Chondrocyte (in vitro differentiated cells): Measurements from ENCODE around the gene SLC19A2. TPM values are rescaled to one million over a fixed set of nuclear protein-coding genes. Genes with fewer than 3 reads are reported as not detected.
A peak's percentile ranks its signal among the peaks of the same experiment; 100 is the strongest.

Experiments
- DNase-seq: peaks from one replicate; pipeline ENCODE4 v3.0.0; 2021; ENCODE audit warnings: mixed read lengths, low spot score
- H3K27ac Mint-ChIP-seq: one replicate; pipeline ENCODE4 v1.8.0; 2021; ENCODE audit warnings: mild to moderate bottlenecking, moderate library complexity, mixed read lengths; ENCODE audit not compliant: unreplicated experiment
- H3K27me3 Mint-ChIP-seq: 2 replicates; pipeline ENCODE4 v1.8.0; 2021; ENCODE audit warnings: low read depth, mixed read lengths
- H3K36me3 Mint-ChIP-seq: 2 replicates; pipeline ENCODE4 v1.8.0; 2021; ENCODE audit warnings: low read depth, mixed read lengths
- H3K4me1 Mint-ChIP-seq: 2 replicates; pipeline ENCODE4 v1.8.0; 2021; ENCODE audit warnings: low read depth, mild to moderate bottlenecking, mixed read lengths
- H3K4me3 Mint-ChIP-seq: one replicate; pipeline ENCODE4 v1.8.0; 2021; ENCODE audit warnings: mild to moderate bottlenecking, moderate library complexity, mixed read lengths; ENCODE audit not compliant: unreplicated experiment
- H3K9me3 Mint-ChIP-seq: 2 replicates; pipeline ENCODE4 v1.8.0; 2021; ENCODE audit warnings: low read depth, mixed read lengths
- CTCF ChIP-seq: fragments of 200-600 bp; sonication (generic); IDR thresholded peaks from 2 replicates; pipeline ENCODE4 v1.5.0; 2021; ENCODE audit warnings: antibody characterized with exemption, mild to moderate bottlenecking, moderate library complexity
- total RNA-seq: library from RNA; stranded (reverse); gene quantifications from 3 replicates; pipeline ENCODE4 v1.2.1, GENCODE V29; 2021

The SLC19A2 gene
- total RNA-seq, 1 donor from 2014 or later = 4.9 TPM

- Mint-ChIP-seq H3K36me3 (no peaks in the 10 kb centered on the region), H3K4me3 (no peak overlapping the region), H3K9me3 (no peaks in the 10 kb centered on the region), H3K27ac (no peak overlapping the region), H3K4me1 (peaks cover 37% of the 10 kb centered on the region), H3K27me3 (no peaks in the 10 kb centered on the region)
- no peak for DNase-seq
- no peak for TF ChIP-seq CTCF
These were observed 1.8 kb upstream of the SLC19A2 start for GRCh38 chr1:169487561-169487960.

- no peak for DNase-seq
- Mint-ChIP-seq H3K36me3 (no peaks in the 10 kb centered on the region), H3K27me3 (no peaks in the 10 kb centered on the region), H3K4me3 (peak overlapping the region; percentile 84), H3K4me1 (peaks cover 37% of the 10 kb centered on the region), H3K9me3 (no peaks in the 10 kb centered on the region), H3K27ac (peak overlapping the region; percentile 99)
- TF ChIP-seq CTCF = no peak
These were observed 1.4 kb upstream of the SLC19A2 start for GRCh38 chr1:169487133-169487532.

GRCh38 chr1:169486281-169487051 lies 722 bp upstream of the SLC19A2 start:
- H3K9me3 Mint-ChIP-seq = no peaks in the 10 kb centered on the region
- TF ChIP-seq CTCF = no peak
- peaks cover 37% of the 10 kb centered on the region for H3K4me1 Mint-ChIP-seq
- no peak for DNase-seq
- H3K36me3 Mint-ChIP-seq = no peaks in the 10 kb centered on the region
- peak overlapping the region; percentile 99 for H3K27ac Mint-ChIP-seq
- H3K4me3 Mint-ChIP-seq = peak overlapping the region; percentile 84
- no peaks in the 10 kb centered on the region for H3K27me3 Mint-ChIP-seq

GRCh38 chr1:169484683-169485430 lies 887 bp downstream of the SLC19A2 start:
- Mint-ChIP-seq H3K4me3 (peak overlapping the region; percentile 84), H3K27ac (peak overlapping the region; percentile 99), H3K9me3 (no peaks in the 10 kb centered on the region), H3K27me3 (no peaks in the 10 kb centered on the region), H3K36me3 (no peaks in the 10 kb centered on the region), H3K4me1 (peaks cover 37% of the 10 kb centered on the region)
- no peak for TF ChIP-seq CTCF
- no peak for DNase-seq

- Mint-ChIP-seq H3K27ac (peak overlapping the region; percentile 37), H3K4me1 (peaks cover 37% of the 10 kb centered on the region), H3K27me3 (no peaks in the 10 kb centered on the region), H3K4me3 (peak overlapping the region; percentile 35), H3K9me3 (no peaks in the 10 kb centered on the region), H3K36me3 (no peaks in the 10 kb centered on the region)
- TF ChIP-seq CTCF = no peak
- DNase-seq = no peak
These were observed 1.6 kb downstream of the SLC19A2 start for GRCh38 chr1:169484101-169484500.
